Endothelial cell of hepatic sinusoid (primary cell): ENCODE data around the gene RASAL2.
"Not testable (repeated sequence)": the region's sequence is repeated elsewhere in the genome, so short reads cannot be mapped to it uniquely, and the experiment has no call there.

Experiments
- in situ Hi-C: cut with HindIII; loops from 2 replicates; pipeline ENCODE4 v1.10.0; 2017; ENCODE audit warnings: low sequenced_read_pairs

RASAL2 gene

DNA sequence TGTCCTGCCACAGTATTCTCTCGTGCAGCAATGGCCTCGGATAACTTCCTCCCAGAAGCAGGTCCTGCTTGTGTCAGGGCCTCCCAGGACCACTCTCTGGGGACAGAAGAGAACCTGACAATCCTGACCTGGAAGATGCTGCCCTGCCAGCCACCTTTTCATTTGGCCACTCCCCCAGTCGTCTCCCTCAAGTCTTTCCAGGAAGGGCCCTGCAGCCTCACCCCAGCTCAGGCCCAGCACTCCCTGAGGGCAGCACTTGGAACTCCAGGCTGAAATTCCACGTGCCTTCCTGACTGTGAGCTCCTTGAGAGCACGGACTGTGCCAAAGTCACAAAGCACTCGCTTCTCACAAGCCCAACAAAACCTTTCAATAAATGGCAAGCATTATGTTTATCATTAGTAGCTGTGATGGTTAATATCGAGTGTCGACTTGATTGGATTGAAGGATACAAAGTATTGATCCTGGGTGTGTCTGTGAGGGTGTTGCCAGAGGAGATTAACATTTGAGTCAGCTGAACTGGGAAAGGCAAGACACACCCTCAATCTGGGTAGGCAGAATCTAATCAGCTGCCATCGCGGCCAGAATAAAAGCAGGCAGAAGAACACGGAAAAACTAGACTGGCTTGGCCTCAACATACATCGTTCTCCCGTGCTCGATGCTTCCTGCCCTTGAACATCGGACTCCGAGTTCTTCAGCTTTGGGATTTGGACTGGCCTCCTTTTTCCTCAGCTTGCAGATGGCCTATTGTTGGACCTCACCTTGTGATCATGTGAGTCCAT, 405.2 kb downstream of the RASAL2 start:
- in situ Hi-C loops = loop anchor here (5.0 kb wide), 1 partner anchor 82 kb away; no protein-coding TSS in a partner anchor

DNA sequence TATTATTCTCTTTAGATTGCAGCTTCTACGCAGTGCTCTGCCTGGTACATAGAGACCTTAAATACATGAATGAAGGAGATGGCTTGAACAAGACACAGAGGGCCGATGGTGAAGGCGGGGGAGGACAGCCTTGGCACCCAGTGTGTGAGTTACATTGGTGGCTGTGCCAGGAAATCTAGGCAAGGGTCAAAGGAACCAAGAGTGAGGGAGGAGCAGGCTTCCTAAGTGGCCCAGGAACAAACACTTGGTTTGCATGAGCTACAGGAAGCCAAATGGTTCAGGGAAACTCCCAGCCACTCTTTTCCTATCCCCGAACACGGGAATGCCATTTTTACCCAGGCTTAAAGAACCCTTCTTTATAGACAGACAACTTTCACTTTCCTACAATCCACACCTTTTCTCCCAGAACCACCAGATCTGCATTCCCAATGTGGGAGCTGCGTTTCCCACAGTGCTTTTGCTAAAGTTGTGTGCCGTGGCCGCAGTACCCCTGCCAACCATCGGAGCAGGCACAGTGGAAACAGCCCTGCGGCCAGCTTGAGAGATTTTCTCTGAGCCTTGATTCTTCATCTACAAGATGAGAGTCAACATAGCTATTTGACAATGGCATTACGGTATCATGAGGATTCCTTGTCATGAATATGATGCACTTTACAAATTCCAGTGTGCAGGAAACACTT, 406.3 kb downstream of the RASAL2 start:
- in situ Hi-C loops = no loop called here

DNA sequence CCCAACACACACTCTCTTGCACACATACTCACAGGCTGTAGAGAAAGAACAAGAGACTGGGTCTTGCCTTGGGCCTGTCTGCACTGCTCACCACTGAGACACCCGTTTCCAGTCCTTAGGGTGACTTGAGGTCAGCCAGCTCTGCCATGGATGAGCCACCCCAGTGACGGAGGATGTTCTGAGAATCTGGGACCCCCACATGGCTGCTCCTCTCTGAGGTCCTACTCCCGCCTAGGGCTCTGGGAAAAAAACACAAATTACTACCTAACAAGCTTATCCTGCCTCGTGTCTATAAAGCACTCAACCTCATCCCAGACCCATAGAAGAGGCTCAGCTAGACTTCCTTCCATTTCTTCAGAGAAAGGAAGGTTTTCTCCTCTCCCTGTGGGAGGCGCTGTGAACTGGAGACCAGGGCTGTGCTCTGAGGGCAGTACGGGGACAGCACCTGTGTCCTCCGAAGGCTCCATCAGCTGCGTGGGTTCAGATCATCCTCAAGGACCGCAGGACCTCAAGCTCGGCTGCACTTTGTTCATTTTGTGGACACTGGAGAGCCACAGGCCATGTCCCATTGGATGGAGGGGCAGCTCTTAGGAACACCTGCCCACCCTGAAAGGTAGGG, 407.1 kb downstream of the RASAL2 start:
- in situ Hi-C loops = no loop called here

DNA sequence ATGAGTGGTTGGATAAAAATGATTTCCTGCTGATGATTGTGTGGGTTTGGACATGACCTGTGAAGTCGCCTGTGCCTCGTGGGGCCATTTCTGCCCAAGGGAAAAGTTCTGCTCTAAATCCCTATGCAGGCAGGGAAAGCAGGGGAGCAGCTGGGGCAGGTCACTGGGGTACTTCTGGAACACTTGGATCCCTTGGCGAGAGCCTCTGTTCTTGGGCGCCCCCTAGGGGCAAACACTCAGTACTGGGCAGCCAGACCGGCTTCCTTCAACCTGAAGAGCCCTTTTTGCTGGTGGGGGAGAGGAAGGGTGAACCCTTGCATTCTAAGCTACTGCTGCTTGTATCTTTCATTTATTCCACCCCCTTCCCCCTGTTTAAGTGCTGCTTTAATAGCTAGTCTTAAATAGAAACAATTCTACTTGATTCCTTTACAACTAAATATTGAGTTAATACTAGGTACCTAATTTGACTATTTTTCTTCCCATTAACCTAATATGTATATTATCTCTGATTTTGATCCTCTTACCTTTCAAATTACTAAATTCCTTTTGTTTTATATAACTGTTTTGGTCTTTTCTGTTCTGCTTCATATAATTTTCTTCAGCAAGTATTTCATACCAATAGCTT, 407.9 kb downstream of the RASAL2 start:
- in situ Hi-C loops = no loop called here

DNA sequence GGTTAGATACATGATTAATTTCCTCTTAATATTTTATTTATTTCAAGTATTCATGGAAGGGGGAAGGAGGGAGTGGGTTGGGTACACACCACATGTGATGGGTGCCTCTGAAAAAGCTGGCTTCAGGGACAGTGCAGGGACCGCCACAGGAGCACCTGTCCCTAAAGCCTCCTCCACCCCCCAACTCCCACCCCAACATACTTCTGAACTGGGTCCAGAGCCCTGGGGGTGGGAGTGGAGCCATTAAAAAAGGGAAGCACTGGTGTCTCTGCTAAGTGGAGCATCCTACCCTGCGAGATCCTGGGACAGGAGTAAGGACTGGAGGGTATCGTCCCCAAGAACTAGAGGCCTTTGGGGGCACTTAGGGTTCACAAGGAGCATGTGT, 408.4 kb downstream of the RASAL2 start:
- in situ Hi-C loops = no loop called here

GRCh38 chr1:178502856-178503255, 409.0 kb downstream of the RASAL2 start:
- in situ Hi-C loops = no loop called here

DNA sequence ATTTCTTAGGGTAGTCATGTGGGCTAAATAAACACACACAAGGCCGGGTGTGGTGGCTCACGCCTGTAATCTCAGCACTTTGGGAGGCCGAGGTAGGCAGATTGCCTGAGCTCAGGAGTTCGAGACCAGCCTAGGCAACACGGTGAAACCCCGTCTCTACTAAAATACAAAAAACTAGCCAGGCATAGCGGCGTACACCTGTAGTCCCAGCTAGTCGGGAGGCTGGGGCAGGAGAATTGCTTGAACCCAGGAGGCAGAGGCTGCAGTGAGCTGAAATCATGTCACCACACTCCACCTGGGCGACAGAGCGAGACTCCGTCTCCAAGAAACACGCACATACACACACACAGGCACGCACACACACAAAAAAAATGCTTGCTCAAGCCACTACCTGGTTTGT, 409.4 kb downstream of the RASAL2 start:
- in situ Hi-C loops = not testable (repeated sequence)

DNA sequence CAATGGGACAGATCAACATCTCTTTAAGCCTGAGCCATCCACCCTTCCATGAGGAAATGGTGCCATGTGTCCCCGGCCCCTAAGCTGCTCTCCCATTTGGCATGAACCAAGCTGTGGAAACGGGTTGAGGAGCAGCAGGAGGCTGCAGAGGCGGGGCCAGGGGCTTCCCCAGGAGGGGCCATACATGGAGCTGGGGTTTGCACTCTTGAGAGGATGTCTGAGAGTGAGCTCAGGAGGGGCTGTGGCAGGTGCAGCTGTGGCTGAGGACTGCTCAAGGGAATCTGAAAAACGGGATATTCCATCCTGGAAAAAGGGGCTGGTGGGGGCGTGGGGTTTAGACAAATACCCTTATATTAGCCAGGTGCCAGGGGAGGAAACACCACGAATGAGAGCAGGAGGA, 409.9 kb downstream of the RASAL2 start:
- in situ Hi-C loops = no loop called here

GRCh38 chr1:178504286-178504685, 410.4 kb downstream of the RASAL2 start:
- in situ Hi-C loops = no loop called here

GRCh38 chr1:178506177-178506576, 412.3 kb downstream of the RASAL2 start:
- in situ Hi-C loops = no loop called here

DNA sequence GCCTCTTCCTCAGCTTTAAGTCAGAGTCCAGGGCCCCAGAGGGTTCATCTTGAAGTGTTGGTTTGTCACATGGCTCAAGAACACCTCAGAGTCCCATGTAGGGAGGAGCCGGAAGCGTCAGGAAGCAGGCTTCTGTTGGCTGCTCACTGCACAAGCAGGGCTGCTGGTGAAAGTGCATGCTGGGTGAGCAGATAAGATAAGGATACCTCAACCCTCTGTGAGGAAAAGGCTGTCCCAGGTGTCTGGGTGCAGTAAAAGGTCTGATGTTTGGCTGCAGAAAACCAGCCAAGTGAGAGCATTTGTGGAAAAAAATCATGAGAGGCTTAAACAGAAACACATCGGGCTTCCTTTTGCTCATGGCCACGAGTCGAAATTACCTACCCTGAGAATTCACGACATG, 412.8 kb downstream of the RASAL2 start:
- in situ Hi-C loops = no loop called here

DNA sequence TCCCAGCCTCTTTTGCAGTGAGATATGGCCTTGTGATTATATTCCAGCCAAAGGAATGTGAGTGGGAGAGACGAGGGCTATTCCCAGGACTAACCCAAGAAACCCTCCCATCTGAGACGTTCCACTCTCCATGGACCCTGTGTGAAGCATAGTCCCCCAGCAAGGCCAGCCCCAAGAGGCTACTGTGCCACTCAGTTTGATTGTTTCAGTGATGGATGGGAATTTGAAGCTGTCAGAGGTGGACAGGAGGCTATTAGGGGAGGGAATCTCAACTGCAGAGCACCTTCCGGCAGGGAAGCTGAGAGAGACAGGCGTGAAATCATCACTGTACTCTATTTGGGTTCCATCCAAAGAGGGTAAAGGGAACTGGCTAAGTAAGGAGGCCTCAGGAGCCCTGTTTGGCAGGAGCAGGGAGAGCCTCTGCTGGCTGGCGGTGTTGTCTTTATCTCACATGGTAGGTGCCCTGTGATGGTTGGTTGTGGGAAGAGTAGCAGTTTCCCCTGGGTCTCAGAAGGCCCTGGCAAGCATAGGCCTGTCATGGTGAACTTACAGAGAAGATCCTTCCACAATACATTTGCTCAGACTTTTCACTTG, 415.6 kb downstream of the RASAL2 start:
- in situ Hi-C loops = loop anchor here (5.0 to 10.0 kb wide), 4 partner anchors 32 to 485 kb away; no protein-coding TSS in a partner anchor

- in situ Hi-C loops = loop anchor here (5.0 to 10.0 kb wide), 4 partner anchors 33 to 485 kb away; no protein-coding TSS in a partner anchor
These were observed 416.3 kb downstream of the RASAL2 start for GRCh38 chr1:178510155-178510554.

DNA sequence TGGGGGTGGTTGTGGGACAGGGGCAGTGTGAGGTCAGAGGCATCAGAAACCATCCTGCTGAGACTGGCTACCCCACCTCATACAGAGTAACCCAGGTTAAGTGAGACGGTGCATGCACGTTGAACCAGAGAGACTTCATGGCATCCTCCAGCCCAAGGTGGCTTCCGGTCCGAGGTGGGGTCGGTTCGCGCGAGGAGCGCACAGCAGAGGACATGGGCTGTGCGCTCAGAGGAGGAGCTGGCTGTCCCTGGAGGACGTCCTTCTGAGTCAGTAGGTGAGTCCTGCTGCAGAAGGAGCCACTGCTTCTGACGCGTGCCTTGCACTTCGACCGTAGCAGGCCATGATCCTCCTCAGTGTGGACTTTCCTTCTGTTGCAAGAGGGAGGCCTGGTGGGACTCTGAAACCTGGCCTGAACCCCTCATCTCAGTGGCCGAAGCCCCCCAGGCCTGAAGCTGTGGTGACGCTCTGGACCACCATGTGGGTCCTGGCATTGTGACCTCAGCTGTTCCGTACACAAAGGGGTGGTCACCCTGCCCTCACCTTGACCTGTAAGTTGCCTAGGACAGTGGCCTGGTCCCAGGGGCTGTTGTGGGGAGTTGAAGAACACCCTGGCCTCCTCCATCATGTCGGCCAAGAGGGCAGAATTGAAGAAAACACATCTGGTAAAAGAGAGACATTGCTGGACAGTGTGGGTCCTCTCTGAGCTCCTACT, 418.8 kb downstream of the RASAL2 start, which contains the start of gene TEX35:
TSS of gene TEX35 (plus strand) at position 544 of the 712 bp plus-strand sequence. CDS start at position 624, 80 bp downstream.
- in situ Hi-C loops = loop anchor here (5.0 to 10.0 kb wide), 4 partner anchors 35 to 482 kb away; no protein-coding TSS in a partner anchor

DNA sequence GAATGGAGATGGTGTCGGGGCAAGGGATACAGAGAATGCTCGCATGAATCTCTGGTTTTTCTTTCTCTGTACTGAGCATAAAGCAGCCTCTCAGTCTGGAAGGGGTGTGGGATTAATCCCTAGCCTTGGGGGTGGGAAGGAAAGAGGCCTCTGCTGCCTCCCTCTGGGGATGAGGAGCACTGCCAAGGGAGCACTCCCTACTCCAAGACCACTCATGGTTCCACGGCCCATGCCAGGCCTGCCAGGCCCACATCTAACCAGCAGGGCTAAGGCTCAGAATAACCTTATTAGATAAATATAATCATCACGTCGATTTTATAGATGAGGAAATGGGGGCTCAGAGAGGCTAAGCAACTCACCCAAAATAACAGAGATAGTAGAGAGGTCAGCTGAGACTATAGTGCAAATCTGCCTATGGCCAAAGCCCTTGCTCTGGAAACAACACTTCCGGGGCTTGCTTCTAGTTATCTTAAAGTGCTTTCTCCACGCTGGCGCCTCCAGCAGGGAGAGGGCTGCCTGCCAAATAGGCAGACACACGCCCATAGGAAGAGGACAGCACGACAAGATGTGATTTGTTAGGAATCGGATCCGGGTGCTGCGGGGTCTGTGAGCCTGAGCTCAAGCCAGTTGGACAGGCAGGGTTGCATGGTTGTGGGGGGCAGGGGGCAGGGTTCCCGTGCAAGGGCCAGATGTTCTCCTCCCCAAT, 419.5 kb downstream of the RASAL2 start:
- in situ Hi-C loops = loop anchor here (5.0 to 10.0 kb wide), 4 partner anchors 36 to 481 kb away; no protein-coding TSS in a partner anchor

DNA sequence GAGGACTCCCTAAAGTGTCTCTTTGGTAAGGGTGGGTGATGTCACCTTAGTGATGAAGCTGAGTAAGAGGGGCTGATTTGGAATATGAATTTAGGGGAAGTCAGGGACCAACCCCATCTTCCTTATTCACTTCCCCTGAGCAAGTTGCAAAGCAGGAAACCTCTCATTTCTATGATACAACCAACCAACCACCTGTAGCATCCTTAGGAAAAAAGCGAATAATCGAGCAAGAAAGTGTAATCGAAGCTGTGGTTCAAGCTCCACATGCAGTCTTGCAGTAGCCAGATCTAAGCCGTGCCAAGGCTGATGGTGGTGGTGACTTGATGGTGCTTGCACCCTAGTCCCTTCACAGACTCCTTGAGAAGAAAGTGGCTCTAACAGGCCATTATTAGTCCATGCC, 422.2 kb downstream of the RASAL2 start:
- in situ Hi-C loops = loop anchor here (10.0 kb wide), 1 partner anchor 479 kb away; no protein-coding TSS in a partner anchor

DNA sequence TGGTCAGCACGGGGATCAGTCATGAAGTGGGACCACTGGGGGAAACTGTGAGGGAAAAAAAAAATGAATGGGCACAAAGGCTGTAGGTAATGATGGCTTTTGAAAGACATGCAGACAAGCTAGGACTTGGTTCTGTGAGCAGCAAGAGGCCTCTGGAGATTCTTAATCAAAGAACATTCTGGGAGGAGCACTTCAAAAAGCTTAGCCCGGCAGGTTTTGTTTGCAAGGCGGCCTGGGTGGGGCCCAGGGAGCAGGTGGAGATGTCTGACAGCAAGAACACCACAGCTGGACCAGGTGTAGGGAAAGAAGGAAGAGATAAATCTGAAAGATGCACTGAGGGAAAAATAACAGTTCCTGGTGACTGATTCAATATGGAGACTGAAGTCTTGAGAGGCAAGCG, 425.0 kb downstream of the RASAL2 start:
- in situ Hi-C loops = loop anchor here (10.0 kb wide), 1 partner anchor 476 kb away; no protein-coding TSS in a partner anchor

DNA sequence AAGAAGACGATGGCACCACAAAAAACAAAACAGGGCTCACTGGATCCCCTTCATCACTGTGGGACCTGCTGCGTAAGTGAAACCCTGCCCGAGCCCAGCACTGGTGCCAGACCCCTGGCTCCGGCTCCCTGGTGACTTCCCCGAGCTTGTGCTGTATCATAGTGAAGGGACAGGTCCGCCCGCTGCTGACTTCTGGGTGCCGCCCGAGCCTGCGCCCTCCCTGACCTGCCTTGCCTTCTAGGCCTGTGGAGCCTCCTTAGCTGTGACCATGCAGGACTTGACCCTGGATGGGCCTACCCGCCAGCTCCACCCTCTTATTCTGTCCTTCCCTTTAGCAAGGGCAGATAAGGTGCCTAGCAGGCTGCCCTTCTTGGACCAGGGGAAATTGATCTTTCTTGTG, 426.9 kb downstream of the RASAL2 start:
- in situ Hi-C loops = no loop called here

- in situ Hi-C loops = no loop called here
These were observed 427.3 kb downstream of the RASAL2 start for GRCh38 chr1:178521241-178521640.
